ENCODE measurements around the gene SRPX. TPM values are rescaled to one million over a fixed set of nuclear protein-coding genes. Genes with fewer than 3 reads are reported as not detected.
A peak's percentile ranks its signal among the peaks of the same experiment; 100 is the strongest.

Gene SRPX
- total RNA-seq, 1 experiment from 2014 or later, result 9.4 TPM

DNA sequence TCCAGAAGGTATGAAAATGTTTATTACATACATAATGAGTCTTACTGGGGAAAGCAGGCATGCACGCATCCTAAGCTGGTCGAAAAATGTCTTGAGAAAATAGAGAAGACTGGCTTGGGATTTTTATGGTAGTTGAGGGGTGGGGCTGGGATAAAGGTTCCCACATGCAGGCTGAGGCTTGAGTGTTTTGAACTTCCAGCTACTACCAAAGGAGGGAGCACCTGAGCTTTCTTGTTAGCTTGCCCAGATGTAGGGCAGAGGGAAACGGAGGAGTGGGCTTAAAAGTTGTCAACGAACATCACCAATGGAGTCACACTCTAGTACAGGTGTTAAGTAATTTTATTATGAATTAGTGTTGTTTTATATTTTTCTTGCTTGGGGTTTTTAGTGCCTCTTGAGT is 39.6 kb upstream of the SRPX start:
- POLR2A ChIA-PET, result interaction anchor here (1.3 to 1.5 kb wide), 2 partner anchors 15 to 67 kb away, joined by 4 to 9 read pairs; partner anchors contain the start of gene RPGR
- TF ChIP-seq, protein P1, sequence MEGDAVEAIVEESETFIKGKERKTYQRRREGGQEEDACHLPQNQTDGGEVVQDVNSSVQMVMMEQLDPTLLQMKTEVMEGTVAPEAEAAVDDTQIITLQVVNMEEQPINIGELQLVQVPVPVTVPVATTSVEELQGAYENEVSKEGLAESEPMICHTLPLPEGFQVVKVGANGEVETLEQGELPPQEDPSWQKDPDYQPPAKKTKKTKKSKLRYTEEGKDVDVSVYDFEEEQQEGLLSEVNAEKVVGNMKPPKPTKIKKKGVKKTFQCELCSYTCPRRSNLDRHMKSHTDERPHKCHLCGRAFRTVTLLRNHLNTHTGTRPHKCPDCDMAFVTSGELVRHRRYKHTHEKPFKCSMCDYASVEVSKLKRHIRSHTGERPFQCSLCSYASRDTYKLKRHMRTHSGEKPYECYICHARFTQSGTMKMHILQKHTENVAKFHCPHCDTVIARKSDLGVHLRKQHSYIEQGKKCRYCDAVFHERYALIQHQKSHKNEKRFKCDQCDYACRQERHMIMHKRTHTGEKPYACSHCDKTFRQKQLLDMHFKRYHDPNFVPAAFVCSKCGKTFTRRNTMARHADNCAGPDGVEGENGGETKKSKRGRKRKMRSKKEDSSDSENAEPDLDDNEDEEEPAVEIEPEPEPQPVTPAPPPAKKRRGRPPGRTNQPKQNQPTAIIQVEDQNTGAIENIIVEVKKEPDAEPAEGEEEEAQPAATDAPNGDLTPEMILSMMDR (IDR thresholded peaks at IDR 0.05; ENCODE audit: unreplicated experiment), result peak; percentile 43
- Mint-ChIP-seq H3K36me3 (ENCODE audit: insufficient read depth, unreplicated experiment) (no peaks in the 10 kb centered on the region), H3K27me3 (ENCODE audit: insufficient read depth, unreplicated experiment) (peaks cover 50% of the 10 kb centered on the region), H3K9me3 (ENCODE audit: unreplicated experiment) (no peaks in the 10 kb centered on the region), H3K4me1 (ENCODE audit: insufficient read depth, unreplicated experiment) (no peaks in the 10 kb centered on the region), H3K27ac (ENCODE audit: low read depth, unreplicated experiment) (peak overlapping the region; percentile 41), H3K4me3 (ENCODE audit: unreplicated experiment) (no peak overlapping the region)
- DNase-seq (ENCODE audit: unreplicated experiment), result peak; percentile 56
- intact Hi-C loops (cut with micrococcal nuclease), result loop anchor here (1.0 kb wide), 1 partner anchor 67 kb away; the partner anchor contains the start of gene RPGR
- CTCF ChIA-PET, result interaction anchor here (0.6 to 3.2 kb wide), 9 partner anchors 12 to 312 kb away, joined by 3 to 15 read pairs (median 3); partner anchors contain the start of gene RPGR
- no TSS peak for BruUV-seq (replicated peaks)

DNA sequence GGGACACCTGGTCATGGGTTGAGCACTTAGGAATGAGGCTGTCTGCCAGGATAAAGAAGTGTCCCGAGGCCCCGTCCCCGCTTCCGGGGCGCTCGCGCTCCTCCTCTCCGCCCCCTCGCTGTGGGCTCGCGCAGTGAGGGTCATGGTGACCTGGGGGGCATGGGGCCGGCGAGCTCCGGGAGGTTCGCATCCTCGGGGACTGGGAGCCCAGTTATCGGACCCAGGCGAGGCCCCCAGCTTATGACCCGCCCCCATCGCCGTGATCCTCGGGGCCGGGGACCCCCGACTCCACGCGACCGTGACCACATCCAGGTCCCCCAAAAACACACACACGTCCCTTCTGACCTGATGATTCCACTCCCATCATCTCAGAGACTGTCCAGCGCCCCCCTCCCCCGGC is 35.3 kb upstream of the SRPX start:
- no peaks in the 10 kb centered on the region for H3K4me1 Mint-ChIP-seq (ENCODE audit: insufficient read depth, unreplicated experiment)
- H3K36me3 Mint-ChIP-seq (ENCODE audit: insufficient read depth, unreplicated experiment), result no peaks in the 10 kb centered on the region
- H3K27me3 Mint-ChIP-seq (ENCODE audit: insufficient read depth, unreplicated experiment), result peaks cover 72% of the 10 kb centered on the region
- H3K4me3 Mint-ChIP-seq (ENCODE audit: unreplicated experiment), result no peak overlapping the region
- POLR2A ChIA-PET, result no interaction called here
- CTCF ChIA-PET, result interaction anchor here (0.6 to 0.7 kb wide), 2 partner anchors 211 to 505 kb away, joined by 3 read pairs; no protein-coding TSS in a partner anchor
- no peak for DNase-seq (ENCODE audit: unreplicated experiment)
- H3K9me3 Mint-ChIP-seq (ENCODE audit: unreplicated experiment), result no peaks in the 10 kb centered on the region
- no TSS peak for BruUV-seq (replicated peaks)
- intact Hi-C loops (cut with micrococcal nuclease), result no loop called here
- H3K27ac Mint-ChIP-seq (ENCODE audit: low read depth, unreplicated experiment), result no peak overlapping the region
- TF ChIP-seq, protein P1 (IDR thresholded peaks at IDR 0.05; ENCODE audit: unreplicated experiment), result no peak

DNA sequence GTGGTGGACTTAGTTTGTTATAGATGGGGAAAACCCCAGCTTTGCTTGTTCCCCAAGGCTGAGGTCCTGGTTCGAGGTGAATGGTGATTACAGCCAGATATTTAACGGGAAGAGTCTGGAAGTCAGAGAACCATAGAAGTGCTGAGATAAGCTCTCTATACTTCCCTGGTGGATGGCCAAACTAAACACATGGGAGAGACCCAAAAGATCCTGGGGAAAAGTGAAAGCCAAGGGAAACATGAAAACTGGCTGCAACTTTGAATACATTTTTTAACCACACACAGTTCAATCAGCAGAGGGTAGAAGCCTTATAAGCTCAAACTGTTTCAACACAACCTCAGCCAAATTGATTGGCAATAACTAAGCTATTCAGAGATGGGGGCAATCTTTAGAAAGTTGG is 29.3 kb upstream of the SRPX start:
- peaks cover 85% of the 10 kb centered on the region for H3K27me3 Mint-ChIP-seq (ENCODE audit: insufficient read depth, unreplicated experiment)
- POLR2A ChIA-PET, result interaction anchor here (0.6 kb wide), 1 partner anchor 26 kb away, joined by 3 read pairs; no protein-coding TSS in a partner anchor
- TF ChIP-seq, protein P1 (IDR thresholded peaks at IDR 0.05; ENCODE audit: unreplicated experiment), result no peak
- H3K27ac Mint-ChIP-seq (ENCODE audit: low read depth, unreplicated experiment), result no peak overlapping the region
- CTCF ChIA-PET, result interaction anchor here (0.7 to 1.4 kb wide), 2 partner anchors 30 to 62 kb away, joined by 3 to 4 read pairs; no protein-coding TSS in a partner anchor
- no TSS peak for BruUV-seq (replicated peaks)
- no peaks in the 10 kb centered on the region for H3K9me3 Mint-ChIP-seq (ENCODE audit: unreplicated experiment)
- intact Hi-C loops (cut with micrococcal nuclease), result no loop called here
- no peaks in the 10 kb centered on the region for H3K36me3 Mint-ChIP-seq (ENCODE audit: insufficient read depth, unreplicated experiment)
- peak; percentile 9 for DNase-seq (ENCODE audit: unreplicated experiment)
- H3K4me3 Mint-ChIP-seq (ENCODE audit: unreplicated experiment), result no peak overlapping the region
- no peaks in the 10 kb centered on the region for H3K4me1 Mint-ChIP-seq (ENCODE audit: insufficient read depth, unreplicated experiment)

DNA sequence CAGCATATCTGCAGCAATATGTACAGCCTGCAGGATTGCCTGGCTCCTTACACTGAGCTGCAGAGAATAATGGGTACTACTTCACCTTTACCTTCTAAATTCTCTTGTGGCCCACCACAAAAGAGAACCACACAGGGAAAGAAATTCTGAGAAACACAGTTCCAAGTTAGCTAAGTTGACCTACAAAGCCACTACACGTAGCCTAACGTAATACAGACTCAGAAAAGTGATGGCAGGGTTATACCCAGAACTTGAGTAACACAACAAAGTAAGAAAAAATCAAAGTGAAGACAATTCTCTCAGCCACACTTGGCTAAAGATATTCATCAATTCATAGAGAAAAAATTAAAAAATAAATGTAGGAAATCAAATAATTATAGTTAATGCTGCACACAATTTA is 26.4 kb upstream of the SRPX start:
- Mint-ChIP-seq H3K27me3 (ENCODE audit: insufficient read depth, unreplicated experiment) (peaks cover 92% of the 10 kb centered on the region), H3K36me3 (ENCODE audit: insufficient read depth, unreplicated experiment) (no peaks in the 10 kb centered on the region), H3K9me3 (ENCODE audit: unreplicated experiment) (no peaks in the 10 kb centered on the region), H3K4me3 (ENCODE audit: unreplicated experiment) (no peak overlapping the region), H3K4me1 (ENCODE audit: insufficient read depth, unreplicated experiment) (no peaks in the 10 kb centered on the region), H3K27ac (ENCODE audit: low read depth, unreplicated experiment) (no peak overlapping the region)
- TF ChIP-seq, protein P1 (IDR thresholded peaks at IDR 0.05; ENCODE audit: unreplicated experiment), result no peak
- DNase-seq (ENCODE audit: unreplicated experiment), result no peak
- BruUV-seq (replicated peaks), result no TSS peak
- POLR2A ChIA-PET, result interaction anchor here (0.5 kb wide), 1 partner anchor 799 kb away, joined by 3 read pairs; no protein-coding TSS in a partner anchor
- CTCF ChIA-PET, result interaction anchor here (0.9 kb wide), 1 partner anchor 80 kb away, joined by 3 read pairs; the partner anchor contains the start of gene RPGR
- intact Hi-C loops (cut with micrococcal nuclease), result no loop called here

Data from MCF 10A (cell line).